GM06990 (cell line): Measurements from ENCODE around the gene CEP112.

Source experiments
- DNase-seq: peaks from one replicate; pipeline ENCODE4 v3.0.0-alpha.2; 2011; ENCODE audit not compliant: insufficient read length; ENCODE audit errors: extremely low read depth
- H3K27me3 ChIP-seq: replicated peaks from 2 replicates; pipeline ENCODE4 v1.6.0; 2011; ENCODE audit warnings: low read length; ENCODE audit not compliant: control insufficient read depth, insufficient read depth
- H3K36me3 ChIP-seq: 2 replicates; pipeline ENCODE4 v1.5.1; 2011; ENCODE audit warnings: low read length; ENCODE audit not compliant: control insufficient read depth, insufficient read depth
- H3K4me3 ChIP-seq: replicated peaks from 2 replicates; pipeline ENCODE4 v1.5.1; 2011; ENCODE audit warnings: low read depth, mild to moderate bottlenecking, control low read depth, low read length
- TF ChIP-seq, protein P1 (sequence below): IDR thresholded peaks from 2 replicates; pipeline ENCODE4 v1.5.1; 2011; ENCODE audit warnings: low read length, control low read depth, mild to moderate bottlenecking, inconsistent platforms; ENCODE audit not compliant: insufficient read depth, poor library complexity, severe bottlenecking

Gene CEP112

DNA sequence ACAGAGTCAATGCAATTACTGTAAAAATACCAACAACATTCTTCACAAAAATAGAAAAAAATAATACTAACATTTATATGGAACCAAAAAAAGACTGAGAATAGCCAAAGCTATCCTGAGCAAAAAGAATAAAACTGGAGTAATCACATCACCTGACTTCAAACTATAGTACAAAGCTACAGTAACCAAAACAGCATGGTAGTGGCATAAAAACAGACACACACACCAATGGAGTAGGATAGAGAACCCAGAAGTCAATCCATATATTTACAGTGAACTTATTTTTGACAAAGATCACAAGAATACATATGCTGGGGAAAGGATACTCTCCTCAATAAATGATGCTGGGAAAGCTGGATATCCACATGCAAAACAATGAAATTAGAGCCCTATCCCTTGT is 84.2 kb downstream of the CEP112 start:
- Histone ChIP-seq H3K27me3 (no peaks in the 10 kb centered on the region), H3K36me3 (no peaks in the 10 kb centered on the region), H3K4me3 (no peak overlapping the region)
- DNase-seq, result no peak
- TF ChIP-seq, protein P1, sequence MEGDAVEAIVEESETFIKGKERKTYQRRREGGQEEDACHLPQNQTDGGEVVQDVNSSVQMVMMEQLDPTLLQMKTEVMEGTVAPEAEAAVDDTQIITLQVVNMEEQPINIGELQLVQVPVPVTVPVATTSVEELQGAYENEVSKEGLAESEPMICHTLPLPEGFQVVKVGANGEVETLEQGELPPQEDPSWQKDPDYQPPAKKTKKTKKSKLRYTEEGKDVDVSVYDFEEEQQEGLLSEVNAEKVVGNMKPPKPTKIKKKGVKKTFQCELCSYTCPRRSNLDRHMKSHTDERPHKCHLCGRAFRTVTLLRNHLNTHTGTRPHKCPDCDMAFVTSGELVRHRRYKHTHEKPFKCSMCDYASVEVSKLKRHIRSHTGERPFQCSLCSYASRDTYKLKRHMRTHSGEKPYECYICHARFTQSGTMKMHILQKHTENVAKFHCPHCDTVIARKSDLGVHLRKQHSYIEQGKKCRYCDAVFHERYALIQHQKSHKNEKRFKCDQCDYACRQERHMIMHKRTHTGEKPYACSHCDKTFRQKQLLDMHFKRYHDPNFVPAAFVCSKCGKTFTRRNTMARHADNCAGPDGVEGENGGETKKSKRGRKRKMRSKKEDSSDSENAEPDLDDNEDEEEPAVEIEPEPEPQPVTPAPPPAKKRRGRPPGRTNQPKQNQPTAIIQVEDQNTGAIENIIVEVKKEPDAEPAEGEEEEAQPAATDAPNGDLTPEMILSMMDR, result no peak

DNA sequence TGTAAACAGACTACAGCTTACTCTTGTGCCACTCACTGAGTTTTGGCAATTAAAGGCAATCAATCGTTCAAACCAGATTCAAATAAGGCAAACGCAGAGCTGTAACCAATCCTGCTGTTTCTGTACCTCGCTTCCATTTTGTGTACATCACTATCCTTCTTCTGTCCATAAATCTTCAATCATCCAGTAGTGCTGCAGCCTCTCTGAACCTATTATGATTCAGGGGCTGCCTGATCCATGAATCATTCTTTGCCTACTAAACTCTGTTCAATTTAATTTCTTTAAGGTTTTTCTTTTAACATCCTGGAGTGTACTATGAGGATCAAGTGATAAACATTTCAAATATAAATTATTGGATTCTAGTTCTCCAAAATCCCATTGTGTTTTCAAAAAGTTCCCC is 93.9 kb downstream of the CEP112 start:
- TF ChIP-seq, protein P1, result no peak

DNA sequence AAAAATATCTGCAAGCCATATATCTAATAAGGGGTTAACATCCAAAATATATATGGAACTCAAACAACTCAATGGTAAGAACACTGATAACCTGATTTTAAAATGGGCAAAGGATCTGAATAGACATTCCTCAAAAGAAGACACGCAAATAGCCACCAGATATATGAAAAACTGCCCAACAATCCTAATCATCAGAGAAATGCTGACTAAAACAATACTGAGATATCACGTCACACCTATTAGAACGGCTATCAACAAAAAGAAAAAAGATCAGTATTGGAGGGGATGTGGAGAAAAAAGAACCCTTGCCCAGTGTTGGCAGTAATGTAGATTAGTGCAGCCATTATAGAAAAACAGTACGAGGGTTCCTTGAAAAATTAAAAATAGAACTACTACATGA is 97.2 kb downstream of the CEP112 start:
- no peak for DNase-seq
- H3K4me3 ChIP-seq, result no peak overlapping the region
- H3K36me3 ChIP-seq, result no peaks in the 10 kb centered on the region
- TF ChIP-seq, protein P1, result no peak
- no peaks in the 10 kb centered on the region for H3K27me3 ChIP-seq

More for the DNA sequence above, 93.9 kb downstream of the CEP112 start:
- no peaks in the 10 kb centered on the region for H3K27me3 ChIP-seq
- no peaks in the 10 kb centered on the region for H3K36me3 ChIP-seq
- H3K4me3 ChIP-seq, result no peak overlapping the region
- no peak for DNase-seq

DNA sequence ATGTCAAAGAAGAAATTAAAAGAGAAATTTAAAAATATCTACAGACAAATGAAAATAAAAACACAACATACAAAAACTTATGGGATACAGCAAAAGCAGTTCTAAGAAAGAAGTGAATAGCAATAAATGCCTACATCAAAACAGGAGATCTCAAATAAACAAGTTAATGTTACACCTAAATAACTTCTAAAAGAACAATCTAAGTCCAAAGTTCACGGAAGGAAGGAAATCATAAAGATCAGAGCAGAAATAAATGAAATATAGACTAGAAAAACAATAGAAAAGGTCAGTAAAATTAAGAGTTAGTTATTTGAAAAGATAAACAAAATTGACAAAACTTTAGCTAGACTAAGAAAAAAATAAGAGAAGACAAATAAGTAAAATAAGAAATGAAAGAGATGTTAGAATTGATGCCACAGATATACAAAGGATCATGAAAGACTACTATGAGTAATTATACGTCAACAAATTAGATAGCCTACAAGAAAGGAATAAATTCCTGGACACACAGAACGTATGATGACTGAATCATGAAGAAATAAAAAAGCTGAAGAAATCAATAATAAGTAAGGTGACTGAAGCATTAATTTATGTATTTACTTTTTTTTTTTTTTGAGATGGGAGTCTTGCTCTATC is 100.4 kb downstream of the CEP112 start:
- DNase-seq, result no peak
- no peaks in the 10 kb centered on the region for H3K36me3 ChIP-seq
- H3K27me3 ChIP-seq, result no peaks in the 10 kb centered on the region
- no peak overlapping the region for H3K4me3 ChIP-seq
- TF ChIP-seq, protein P1, result no peak

DNA sequence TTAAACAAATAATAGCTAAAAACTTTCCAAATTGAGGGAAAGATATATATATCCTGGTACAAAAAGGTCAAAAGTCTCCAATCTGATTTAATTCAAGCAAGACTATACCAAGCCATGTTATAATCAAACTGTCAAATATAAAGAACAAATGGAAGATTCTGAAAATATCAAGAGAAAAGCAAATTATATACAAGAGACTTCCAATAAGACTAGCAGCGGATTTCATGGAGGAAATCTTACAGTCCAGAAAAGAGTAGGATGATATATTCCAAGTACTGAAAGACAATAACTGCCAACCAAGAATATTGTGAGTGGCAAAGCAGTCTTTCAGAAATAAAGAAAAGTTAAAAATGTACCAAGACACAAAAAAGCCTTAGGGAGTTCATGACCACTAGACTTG is 102.2 kb downstream of the CEP112 start:
- Histone ChIP-seq H3K27me3 (no peaks in the 10 kb centered on the region), H3K4me3 (no peak overlapping the region), H3K36me3 (no peaks in the 10 kb centered on the region)
- DNase-seq, result no peak
- TF ChIP-seq, protein P1, result no peak

DNA sequence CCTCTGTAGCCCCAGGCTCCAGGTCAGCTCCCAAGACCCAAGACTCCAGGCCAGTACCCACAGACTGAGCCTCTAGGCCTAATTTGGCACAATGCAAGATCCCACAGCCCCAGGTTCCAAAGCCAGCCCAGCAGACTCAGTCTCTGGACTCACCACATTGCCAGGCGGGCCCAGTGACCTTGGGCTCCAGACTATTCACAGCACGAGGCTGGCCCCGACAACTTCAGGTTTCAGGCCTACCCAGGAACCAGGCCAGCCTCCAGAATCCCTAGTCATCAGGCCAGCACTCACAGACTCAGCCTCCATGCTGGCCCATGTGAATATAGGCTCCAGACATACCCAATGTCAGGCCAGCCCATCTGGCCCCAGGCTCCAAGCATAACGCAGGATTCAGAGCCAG is 103.8 kb downstream of the CEP112 start:
- TF ChIP-seq, protein P1, result no peak
- no peak for DNase-seq
- no peaks in the 10 kb centered on the region for H3K36me3 ChIP-seq
- H3K27me3 ChIP-seq, result no peaks in the 10 kb centered on the region
- H3K4me3 ChIP-seq, result no peak overlapping the region
